GM20000 (cell line): Measurements from ENCODE around the gene CACNA1S.

Source experiments
- DNase-seq: peaks from one replicate; pipeline ENCODE4 v3.0.0; 2012; ENCODE audit warnings: low spot score
- TF ChIP-seq, protein P1 (sequence below): IDR thresholded peaks from 2 replicates; pipeline ENCODE4 v1.5.1; 2012; ENCODE audit warnings: mild to moderate bottlenecking, control low read depth; ENCODE audit errors: extremely low read depth, missing control alignments

The CACNA1S gene

DNA sequence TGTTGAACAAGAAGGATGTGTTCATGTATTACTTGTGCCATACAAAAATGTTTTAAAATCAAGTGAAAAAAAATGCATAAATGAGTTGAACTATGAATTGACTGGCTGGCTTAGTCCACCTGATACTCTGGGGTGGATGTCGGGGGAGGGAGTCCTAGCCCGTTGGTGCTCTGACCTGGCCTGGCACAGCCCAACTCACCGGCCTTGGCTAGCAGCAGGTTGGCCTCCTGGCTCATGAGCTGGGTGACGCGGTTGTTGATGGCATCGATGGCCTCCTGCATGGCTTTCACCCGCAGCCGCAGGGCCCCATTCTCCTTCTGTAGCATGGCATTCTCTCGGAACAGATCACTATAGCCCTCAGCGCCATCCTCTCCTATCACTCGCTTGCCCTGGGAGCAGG lies 110.3 kb downstream of the CACNA1S start:
- TF ChIP-seq, protein P1, sequence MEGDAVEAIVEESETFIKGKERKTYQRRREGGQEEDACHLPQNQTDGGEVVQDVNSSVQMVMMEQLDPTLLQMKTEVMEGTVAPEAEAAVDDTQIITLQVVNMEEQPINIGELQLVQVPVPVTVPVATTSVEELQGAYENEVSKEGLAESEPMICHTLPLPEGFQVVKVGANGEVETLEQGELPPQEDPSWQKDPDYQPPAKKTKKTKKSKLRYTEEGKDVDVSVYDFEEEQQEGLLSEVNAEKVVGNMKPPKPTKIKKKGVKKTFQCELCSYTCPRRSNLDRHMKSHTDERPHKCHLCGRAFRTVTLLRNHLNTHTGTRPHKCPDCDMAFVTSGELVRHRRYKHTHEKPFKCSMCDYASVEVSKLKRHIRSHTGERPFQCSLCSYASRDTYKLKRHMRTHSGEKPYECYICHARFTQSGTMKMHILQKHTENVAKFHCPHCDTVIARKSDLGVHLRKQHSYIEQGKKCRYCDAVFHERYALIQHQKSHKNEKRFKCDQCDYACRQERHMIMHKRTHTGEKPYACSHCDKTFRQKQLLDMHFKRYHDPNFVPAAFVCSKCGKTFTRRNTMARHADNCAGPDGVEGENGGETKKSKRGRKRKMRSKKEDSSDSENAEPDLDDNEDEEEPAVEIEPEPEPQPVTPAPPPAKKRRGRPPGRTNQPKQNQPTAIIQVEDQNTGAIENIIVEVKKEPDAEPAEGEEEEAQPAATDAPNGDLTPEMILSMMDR, result no peak
- no peak for DNase-seq

GRCh38 chr1:201000391-201000790 lies 111.8 kb downstream of the CACNA1S start:
- TF ChIP-seq, protein P1, result no peak
- no peak for DNase-seq

GRCh38 chr1:200999667-201000066 lies 112.6 kb downstream of the CACNA1S start:
- DNase-seq, result no peak
- TF ChIP-seq, protein P1, result no peak

GRCh38 chr1:200998323-200998722 lies 113.9 kb downstream of the CACNA1S start:
- no peak for DNase-seq
- TF ChIP-seq, protein P1, result no peak

DNA sequence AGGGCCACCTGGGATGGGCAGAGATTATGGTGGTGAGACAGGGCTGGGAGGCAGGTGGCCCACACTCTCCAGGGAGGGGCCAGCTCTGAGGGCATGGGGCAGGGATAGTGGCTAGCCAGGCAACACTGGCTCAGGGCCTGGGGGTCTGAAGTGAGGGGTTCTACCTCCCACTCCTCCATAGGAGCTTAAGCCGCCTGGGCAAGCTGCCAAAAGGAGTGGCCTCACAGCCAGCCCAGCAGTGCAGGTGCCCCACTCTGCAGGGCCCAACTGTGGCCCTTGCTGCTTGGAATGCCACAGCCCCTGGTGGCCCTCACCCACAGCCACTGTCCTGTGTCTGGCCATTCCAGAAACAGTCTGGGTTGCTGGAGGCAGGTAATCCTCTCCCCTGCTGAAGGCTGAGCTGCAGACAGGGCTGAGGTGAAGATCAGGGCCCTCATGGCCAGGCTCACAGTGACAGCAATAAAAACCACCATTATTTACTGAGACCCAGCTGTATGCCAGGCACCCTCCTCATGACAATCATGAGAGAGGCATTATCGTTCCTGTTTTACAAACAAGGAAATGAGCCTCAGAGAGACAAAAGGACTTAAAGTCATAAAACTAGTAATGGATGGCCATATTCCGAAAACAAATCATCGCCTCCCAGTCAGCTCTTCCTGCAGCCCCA lies 119.7 kb downstream of the CACNA1S start:
- no peak for DNase-seq
- TF ChIP-seq, protein P1, result no peak

DNA sequence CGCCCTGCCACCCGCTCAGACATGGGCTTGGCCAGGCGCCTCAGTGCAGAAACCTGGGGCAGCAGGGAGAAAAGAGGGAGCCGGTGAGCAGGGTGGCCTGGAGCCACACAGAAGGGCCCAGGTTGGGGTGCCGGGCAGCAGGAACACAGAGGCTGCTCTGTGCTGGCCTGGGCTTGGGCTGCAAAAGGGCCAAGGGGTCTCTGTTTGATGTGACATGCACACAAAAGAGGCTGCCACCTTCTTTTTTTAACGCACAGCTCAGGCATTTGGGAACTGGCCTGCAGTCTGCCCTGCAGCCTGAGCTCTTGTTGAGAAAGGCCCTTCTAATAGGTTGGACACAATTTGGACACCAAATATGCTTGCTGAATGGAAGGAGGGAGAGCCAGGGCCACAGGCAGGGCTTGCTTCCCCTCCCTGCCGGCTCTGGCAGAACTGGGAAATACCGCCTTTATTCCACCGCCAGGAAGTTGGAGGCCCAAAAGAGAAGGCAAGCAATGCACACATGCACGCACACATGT lies 121.1 kb downstream of the CACNA1S start:
- no peak for DNase-seq
- TF ChIP-seq, protein P1, result no peak

- no peak for DNase-seq
- TF ChIP-seq, protein P1, result no peak
Measured at GRCh38 chr1:200990114-200990513, 122.1 kb downstream of the CACNA1S start.
